B cell (primary cell): ENCODE data around the gene ZNF614.

Experiments
- CTCF ChIP-seq: fragments of 200-600 bp; IDR thresholded peaks from one replicate; pipeline ENCODE4 v1.8.0; 2022; ENCODE audit warnings: antibody characterized with exemption, mild to moderate bottlenecking
- EZH2 ChIP-seq: IDR thresholded peaks from 2 replicates; pipeline ENCODE4 v1.6.1; 2012; ENCODE audit warnings: borderline replicate concordance, low read depth, mild to moderate bottlenecking, moderate library complexity, low read length; ENCODE audit not compliant: insufficient read depth, poor library complexity, severe bottlenecking

- TF ChIP-seq CTCF (no peak), EZH2 (no peak)
Observed at GRCh38 chr19:52065399-52065798, 37.2 kb upstream of the ZNF614 start.
